Muscle of leg (tissue), 11 donors: ENCODE measurements around the gene ITK. TPM values are rescaled to one million over a fixed set of nuclear protein-coding genes. Genes with fewer than 3 reads are reported as not detected.

Experiments
- DNase-seq: peaks from one replicate; pipeline ENCODE4 v3.0.0; 2013
- H3K27ac ChIP-seq: one replicate; pipeline ENCODE4 v1.5.1; 2013; ENCODE audit warnings: mild to moderate bottlenecking, low read length, control low read depth
- H3K27me3 ChIP-seq: one replicate; pipeline ENCODE4 v1.6.1; 2013; ENCODE audit warnings: low read length; ENCODE audit not compliant: control insufficient read depth, insufficient read depth
- H3K36me3 ChIP-seq: one replicate; pipeline ENCODE4 v1.6.1; 2013; ENCODE audit warnings: low read length; ENCODE audit not compliant: control insufficient read depth, insufficient read depth
- H3K4me1 ChIP-seq: one replicate; pipeline ENCODE4 v1.6.1; 2013; ENCODE audit warnings: low read length; ENCODE audit not compliant: control insufficient read depth, insufficient read depth
- H3K4me3 ChIP-seq: one replicate; pipeline ENCODE4 v1.5.1; 2013; ENCODE audit warnings: low read length, control low read depth
- H3K9me3 ChIP-seq: replicated peaks from 2 replicates; pipeline ENCODE4 v1.6.1; 2013; ENCODE audit warnings: low read depth, low read length; ENCODE audit not compliant: control insufficient read depth
- WGBS: methylation state at CpG from one replicate; pipeline ENCODE4 v1.1.5; 2013; ENCODE audit warnings: missing lambda C conversion rate; ENCODE audit not compliant: insufficient coverage; 5-methylcytosine and 5-hydroxymethylcytosine counted together
- polyA plus RNA-seq, 8 donors: library from polyadenylated mRNA; unstranded; fragments of 120-200 nt; gene quantifications; one replicate each; pipeline versions ENCODE4 v1.2.1 to v1.2.3, GENCODE V29; 2013; ENCODE audit warnings: inconsistent platforms in 1 of 8, low replicate concordance in 1 of 8; ENCODE audit not compliant: insufficient read length in 8 of 8, insufficient read depth in 1 of 8
- total RNA-seq: library from RNA; stranded (reverse); fragments of 120-200 nt; gene quantifications from one replicate; pipeline ENCODE4 v1.2.4, GENCODE V29; 2013

Gene ITK
- total and polyA plus RNA-seq, 9 donors: 0.08 to 0.54 (median 0.21) TPM

DNA sequence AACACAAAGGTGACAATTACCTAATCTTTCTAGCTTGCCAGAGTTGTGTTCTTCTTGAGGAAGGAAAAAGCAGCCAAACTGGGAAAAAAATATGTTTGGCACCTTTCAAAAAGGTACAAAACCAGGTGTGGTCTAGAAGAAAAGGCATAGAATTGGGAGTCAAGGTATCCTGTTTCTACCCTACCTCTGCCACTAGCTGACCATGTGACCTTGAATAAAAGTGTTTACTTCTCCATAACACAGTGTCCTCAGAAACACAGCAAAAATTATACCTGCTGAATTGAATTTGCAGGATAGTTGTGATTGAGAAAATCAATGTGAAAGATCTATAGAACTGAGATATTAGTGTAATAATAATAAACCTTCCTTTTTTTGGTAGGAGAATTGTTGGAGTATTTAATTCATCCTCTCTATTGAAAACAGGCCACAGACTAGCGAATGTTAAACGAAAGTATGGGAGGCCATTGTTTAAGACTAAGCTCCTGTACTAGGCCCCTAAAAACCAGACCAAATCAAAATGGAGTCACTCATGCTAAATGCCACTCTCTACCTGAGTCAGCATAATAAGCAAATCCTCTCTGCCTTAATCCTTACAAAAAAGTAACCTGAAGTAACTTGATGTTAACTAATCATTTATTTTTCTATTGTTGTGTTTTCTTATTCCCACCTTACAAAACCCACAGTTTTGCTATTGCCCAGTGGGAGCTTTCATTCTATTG lies 97.8 kb downstream of the ITK start:
- no peak overlapping the region for H3K27ac ChIP-seq
- no peak for DNase-seq
- H3K27me3 ChIP-seq: no peaks in the 10 kb centered on the region
- WGBS: no CpG with 5 or more reads among the region's 2 CpGs
- no peaks in the 10 kb centered on the region for H3K9me3 ChIP-seq
- H3K36me3 ChIP-seq: no peaks in the 10 kb centered on the region
- H3K4me3 ChIP-seq: no peak overlapping the region
- H3K4me1 ChIP-seq: no peaks in the 10 kb centered on the region

- Histone ChIP-seq H3K4me3 (no peak overlapping the region), H3K9me3 (no peaks in the 10 kb centered on the region), H3K27ac (no peak overlapping the region), H3K36me3 (no peaks in the 10 kb centered on the region), H3K27me3 (no peaks in the 10 kb centered on the region), H3K4me1 (no peaks in the 10 kb centered on the region)
- WGBS: no CpG with 5 or more reads among the region's 7 CpGs
- DNase-seq: no peak
These were observed 99.1 kb downstream of the ITK start for GRCh38 chr5:157279605-157280239.

DNA sequence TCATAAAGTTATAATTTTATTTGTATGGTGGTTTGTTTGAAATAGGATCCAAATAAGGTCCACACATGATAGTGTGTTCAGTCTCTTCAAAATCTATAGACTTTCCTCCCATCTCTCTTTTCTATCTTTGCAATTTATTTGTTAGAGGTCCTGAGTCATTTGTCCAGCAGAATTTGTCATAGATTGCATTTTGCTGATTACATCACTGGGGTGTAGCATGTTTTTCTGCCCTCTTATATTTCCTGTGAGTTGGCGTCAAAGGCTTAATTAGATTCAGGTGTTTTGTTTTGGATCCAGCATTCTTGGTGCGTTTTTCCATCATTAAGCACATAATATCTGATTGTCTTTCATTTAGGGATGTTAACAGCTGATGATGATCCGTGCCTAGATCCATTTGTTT lies 100.3 kb downstream of the ITK start:
- Histone ChIP-seq H3K27ac (no peak overlapping the region), H3K4me1 (no peaks in the 10 kb centered on the region), H3K27me3 (no peaks in the 10 kb centered on the region), H3K36me3 (no peaks in the 10 kb centered on the region), H3K4me3 (no peak overlapping the region), H3K9me3 (no peaks in the 10 kb centered on the region)
- whole genome bisulfite sequencing: no CpG with 5 or more reads among the region's 3 CpGs
- DNase-seq: no peak

DNA sequence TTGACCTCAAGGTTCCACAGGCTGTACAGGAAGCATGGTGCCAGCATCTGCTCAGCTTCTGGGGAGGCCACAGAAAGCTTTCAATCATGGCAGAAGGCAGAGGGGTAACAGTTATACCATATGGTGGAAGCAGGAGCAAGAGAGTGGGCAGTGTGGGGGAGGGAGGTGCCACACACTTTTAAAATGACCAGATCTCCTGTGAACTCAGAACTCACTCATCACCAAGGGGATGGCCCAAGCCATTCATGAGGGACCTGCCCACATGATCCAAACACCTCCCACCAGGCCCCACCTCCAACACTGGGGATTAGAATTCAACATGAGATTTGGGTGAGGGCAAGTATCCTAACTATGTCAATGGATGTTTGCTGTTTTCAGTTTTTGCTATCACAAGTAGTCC lies 101.5 kb downstream of the ITK start:
- H3K27ac ChIP-seq: no peak overlapping the region
- DNase-seq: no peak
- no peaks in the 10 kb centered on the region for H3K9me3 ChIP-seq
- no peak overlapping the region for H3K4me3 ChIP-seq
- H3K27me3 ChIP-seq: no peaks in the 10 kb centered on the region
- H3K4me1 ChIP-seq: no peaks in the 10 kb centered on the region
- no peaks in the 10 kb centered on the region for H3K36me3 ChIP-seq

- DNase-seq: no peak
- H3K27ac ChIP-seq: no peak overlapping the region
- no peaks in the 10 kb centered on the region for H3K27me3 ChIP-seq
- WGBS: 69% methylated on average over 3 of the region's 3 CpGs
- no peaks in the 10 kb centered on the region for H3K9me3 ChIP-seq
- no peak overlapping the region for H3K4me3 ChIP-seq
- H3K4me1 ChIP-seq: no peaks in the 10 kb centered on the region
- H3K36me3 ChIP-seq: no peaks in the 10 kb centered on the region
These were observed 102.8 kb downstream of the ITK start for GRCh38 chr5:157283434-157283833.

- no peaks in the 10 kb centered on the region for H3K4me1 ChIP-seq
- no CpG with 5 or more reads among the region's 6 CpGs for WGBS
- H3K27ac ChIP-seq: no peak overlapping the region
These were observed 104.0 kb downstream of the ITK start for GRCh38 chr5:157284458-157285212.

DNA sequence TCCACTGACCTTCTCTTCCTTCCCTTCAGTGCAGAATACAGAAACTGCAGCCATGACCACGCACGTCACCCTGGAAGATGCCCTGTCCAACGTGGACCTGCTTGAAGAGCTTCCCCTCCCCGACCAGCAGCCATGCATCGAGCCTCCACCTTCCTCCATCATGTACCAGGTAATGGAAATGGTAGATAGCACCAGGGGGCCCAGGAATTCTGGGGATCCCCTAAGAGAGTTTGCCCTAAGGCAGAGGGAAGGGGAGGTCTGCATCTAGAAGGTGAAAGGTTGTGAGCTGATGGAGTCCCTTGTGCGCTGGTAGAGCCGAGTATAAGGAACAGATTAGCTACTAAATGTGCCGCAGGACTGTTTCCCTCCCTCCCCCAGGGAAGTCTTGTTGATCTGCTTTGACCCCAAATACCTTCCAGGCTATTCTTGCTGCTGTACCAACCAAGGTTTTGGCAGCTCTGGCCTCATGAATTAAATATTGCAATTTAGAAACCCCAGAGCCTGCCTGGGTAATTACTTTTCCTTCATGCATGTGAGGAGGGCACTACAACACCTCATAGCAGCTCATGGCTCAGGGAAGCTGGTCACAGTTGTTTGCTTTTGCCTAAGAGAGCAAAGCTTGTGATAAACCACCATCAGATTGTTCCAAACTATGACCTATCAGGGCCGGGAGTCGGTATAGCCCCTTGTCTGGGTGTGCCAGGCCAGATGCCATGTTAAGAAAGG lies 104.8 kb downstream of the ITK start:
- Histone ChIP-seq H3K9me3 (no peaks in the 10 kb centered on the region), H3K27me3 (no peaks in the 10 kb centered on the region), H3K36me3 (no peaks in the 10 kb centered on the region), H3K4me3 (no peak overlapping the region), H3K27ac (no peak overlapping the region), H3K4me1 (no peaks in the 10 kb centered on the region)
- no peak for DNase-seq
- WGBS: 58% methylated on average over 5 of the region's 10 CpGs

More at GRCh38 chr5:157284458-157285212, 104.0 kb downstream of the ITK start:
- Histone ChIP-seq H3K27me3 (no peaks in the 10 kb centered on the region), H3K36me3 (no peaks in the 10 kb centered on the region), H3K4me3 (no peak overlapping the region), H3K9me3 (no peaks in the 10 kb centered on the region)
- DNase-seq: no peak

DNA sequence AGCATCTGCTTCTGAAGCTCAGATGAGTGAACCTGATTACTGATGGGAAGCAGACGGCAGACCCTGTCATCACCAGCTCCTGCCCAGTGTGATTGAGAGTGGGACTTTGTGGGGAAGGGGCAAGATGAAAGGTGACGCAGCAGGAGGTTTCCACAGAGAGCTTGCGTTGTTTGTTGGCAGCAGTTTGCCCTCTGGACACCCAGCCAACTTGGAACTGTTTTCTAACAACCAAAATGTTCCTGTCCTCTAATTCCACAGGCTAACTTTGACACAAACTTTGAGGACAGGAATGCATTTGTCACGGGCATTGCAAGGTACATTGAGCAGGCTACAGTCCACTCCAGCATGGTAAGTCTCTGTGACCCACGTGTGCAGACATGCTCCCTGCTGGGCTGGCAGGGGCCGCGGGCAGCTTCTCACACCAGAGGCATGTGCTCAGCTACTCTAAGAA lies 106.1 kb downstream of the ITK start:
- Histone ChIP-seq H3K4me3 (no peak overlapping the region), H3K9me3 (no peaks in the 10 kb centered on the region), H3K27ac (no peak overlapping the region), H3K36me3 (no peaks in the 10 kb centered on the region), H3K4me1 (no peaks in the 10 kb centered on the region), H3K27me3 (no peaks in the 10 kb centered on the region)
- 38% methylated on average over 4 of the region's 7 CpGs for WGBS
- no peak for DNase-seq

DNA sequence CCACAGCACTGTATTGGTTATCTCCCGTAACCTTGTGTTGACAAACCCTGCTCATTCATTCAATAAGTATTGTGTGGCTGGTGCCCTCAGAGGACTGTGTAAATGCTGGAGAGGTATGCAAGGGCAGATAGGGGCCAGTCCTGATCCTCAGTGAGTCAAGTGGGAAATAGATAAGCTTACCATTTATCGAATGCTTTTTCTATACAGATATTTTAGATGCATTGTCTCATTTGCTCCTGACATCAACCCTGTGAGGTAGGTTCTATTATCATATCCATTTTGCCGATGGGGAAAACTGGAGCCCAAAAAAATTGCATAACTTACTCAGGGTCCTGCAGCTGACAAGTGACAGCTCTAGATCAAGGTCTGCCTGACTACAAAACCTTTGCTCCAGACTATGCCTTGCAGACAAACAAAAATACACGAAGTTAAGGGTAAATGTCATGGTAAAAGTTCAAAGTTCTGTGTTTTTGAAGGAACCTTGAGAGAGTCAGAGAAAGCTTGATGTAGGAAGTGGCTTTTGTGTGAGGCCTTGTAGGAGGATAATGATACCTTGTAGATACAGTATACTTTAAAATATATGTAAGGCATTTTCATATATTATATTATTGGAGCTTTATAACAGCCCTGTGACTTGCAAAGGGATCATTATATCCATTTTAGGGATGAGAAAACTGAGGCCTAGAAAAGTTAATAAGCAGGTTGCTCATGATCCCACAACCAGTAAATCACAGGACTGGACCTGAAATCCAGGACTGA lies 107.9 kb downstream of the ITK start:
- DNase-seq: no peak
- no CpG with 5 or more reads among the region's 4 CpGs for WGBS
- Histone ChIP-seq H3K27me3 (no peaks in the 10 kb centered on the region), H3K9me3 (no peaks in the 10 kb centered on the region), H3K4me1 (no peaks in the 10 kb centered on the region), H3K4me3 (no peak overlapping the region), H3K27ac (no peak overlapping the region), H3K36me3 (no peaks in the 10 kb centered on the region)
